IPS DF 6.9 (cell line): ENCODE data around the gene BNC2.

Experiments
- DNase-seq: peaks from one replicate; pipeline ENCODE4 v3.0.0-alpha.2; 2013; ENCODE audit warnings: low read depth, low spot score
- H3K27ac ChIP-seq: one replicate; pipeline ENCODE4 v1.5.1; 2013; ENCODE audit warnings: low read length, control low read depth
- H3K27me3 ChIP-seq: 2 replicates; pipeline ENCODE4 v1.6.1; 2013; ENCODE audit warnings: mild to moderate bottlenecking, low read length; ENCODE audit not compliant: control insufficient read depth, insufficient read depth
- H3K36me3 ChIP-seq: 2 replicates; pipeline ENCODE4 v1.6.1; 2013; ENCODE audit warnings: low read length; ENCODE audit not compliant: control insufficient read depth, insufficient read depth
- H3K4me1 ChIP-seq: 2 replicates; pipeline ENCODE4 v1.6.1; 2013; ENCODE audit warnings: low read length; ENCODE audit not compliant: control insufficient read depth, insufficient read depth
- H3K4me3 ChIP-seq: 2 replicates; pipeline ENCODE4 v1.5.1; 2013; ENCODE audit warnings: mild to moderate bottlenecking, low read length
- H3K9me3 ChIP-seq: 2 replicates; pipeline ENCODE4 v1.6.1; 2013; ENCODE audit warnings: low read length, inconsistent platforms; ENCODE audit not compliant: control insufficient read depth, insufficient read depth
- WGBS: extraction: QIAGEN DNeasy Blood & Tissue Kit; methylation state at CpG from one replicate; pipeline ENCODE4 v1.1.7; 2013; ENCODE audit warnings: mixed read lengths, missing lambda C conversion rate; ENCODE audit not compliant: insufficient read length, insufficient coverage; 5-methylcytosine and 5-hydroxymethylcytosine counted together

Gene BNC2

DNA sequence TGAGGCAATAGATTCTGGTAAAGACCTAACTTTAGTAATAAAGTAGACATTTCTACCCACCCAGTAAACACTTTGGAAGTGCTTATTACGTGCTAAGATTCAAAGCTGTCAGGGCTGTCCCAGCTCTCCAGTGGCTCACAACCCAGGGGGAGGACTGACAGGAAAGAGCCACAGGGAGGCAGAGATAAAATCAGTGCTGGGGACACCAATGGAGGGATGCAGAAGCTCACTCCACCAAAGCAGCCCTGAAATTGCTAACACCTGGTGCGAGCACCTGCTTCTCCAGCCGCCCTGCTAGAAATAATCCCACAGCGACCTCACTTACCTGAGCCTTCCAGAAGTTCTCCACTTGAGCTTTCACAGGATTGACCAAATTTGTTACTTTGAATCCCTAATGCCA lies 501.0 kb downstream of the BNC2 start:
- no peaks in the 10 kb centered on the region for H3K36me3 ChIP-seq
- no peak overlapping the region for H3K4me3 ChIP-seq
- no peaks in the 10 kb centered on the region for H3K9me3 ChIP-seq
- H3K27ac ChIP-seq = no peak overlapping the region
- H3K4me1 ChIP-seq = no peaks in the 10 kb centered on the region
- DNase-seq = no peak
- no peaks in the 10 kb centered on the region for H3K27me3 ChIP-seq
- WGBS = no CpG with 5 or more reads among the region's 4 CpGs

DNA sequence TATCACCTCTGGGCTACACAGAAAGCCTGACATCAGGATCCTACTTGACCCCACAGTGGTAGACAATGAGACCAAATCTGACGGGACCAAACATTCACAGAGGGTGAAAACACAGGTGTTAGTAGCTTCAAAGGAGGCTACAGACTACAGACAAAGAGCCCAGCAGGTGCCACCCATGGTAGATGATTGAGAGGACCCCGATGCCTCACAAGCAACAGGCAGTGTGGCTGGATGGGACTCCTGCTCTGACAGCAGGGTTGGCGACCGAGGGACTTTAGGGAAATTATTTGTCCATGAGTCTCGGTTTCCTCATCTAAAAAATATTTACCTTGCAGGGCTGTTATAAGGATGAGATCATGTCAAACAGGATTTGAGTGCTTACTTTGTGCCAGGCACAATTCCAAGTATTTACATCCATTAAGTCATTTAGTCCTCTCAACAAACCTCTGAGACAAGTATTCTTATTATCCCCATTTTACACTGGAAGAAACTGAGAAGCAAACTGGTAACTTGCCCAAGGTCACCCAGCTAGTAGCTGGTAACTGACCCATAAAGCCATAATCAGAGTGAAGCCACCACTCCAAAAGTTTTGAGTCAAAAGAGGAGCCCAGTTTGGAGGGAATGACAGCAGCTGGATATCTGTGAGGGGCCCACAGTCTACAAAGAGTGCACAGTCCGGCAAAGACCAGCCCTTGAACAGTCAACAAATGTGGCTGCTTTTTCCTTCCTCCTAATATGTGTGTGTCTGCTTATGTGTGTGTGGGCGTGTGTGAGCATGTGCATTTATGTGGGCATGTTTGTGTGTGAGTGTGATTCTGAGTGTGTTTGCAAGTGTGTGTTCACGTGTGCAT lies 502.0 kb downstream of the BNC2 start:
- WGBS = no CpG with 5 or more reads among the region's 8 CpGs
- Histone ChIP-seq H3K4me1 (no peaks in the 10 kb centered on the region), H3K4me3 (no peak overlapping the region), H3K27ac (no peak overlapping the region), H3K27me3 (no peaks in the 10 kb centered on the region), H3K9me3 (no peaks in the 10 kb centered on the region), H3K36me3 (no peaks in the 10 kb centered on the region)
- no peak for DNase-seq

DNA sequence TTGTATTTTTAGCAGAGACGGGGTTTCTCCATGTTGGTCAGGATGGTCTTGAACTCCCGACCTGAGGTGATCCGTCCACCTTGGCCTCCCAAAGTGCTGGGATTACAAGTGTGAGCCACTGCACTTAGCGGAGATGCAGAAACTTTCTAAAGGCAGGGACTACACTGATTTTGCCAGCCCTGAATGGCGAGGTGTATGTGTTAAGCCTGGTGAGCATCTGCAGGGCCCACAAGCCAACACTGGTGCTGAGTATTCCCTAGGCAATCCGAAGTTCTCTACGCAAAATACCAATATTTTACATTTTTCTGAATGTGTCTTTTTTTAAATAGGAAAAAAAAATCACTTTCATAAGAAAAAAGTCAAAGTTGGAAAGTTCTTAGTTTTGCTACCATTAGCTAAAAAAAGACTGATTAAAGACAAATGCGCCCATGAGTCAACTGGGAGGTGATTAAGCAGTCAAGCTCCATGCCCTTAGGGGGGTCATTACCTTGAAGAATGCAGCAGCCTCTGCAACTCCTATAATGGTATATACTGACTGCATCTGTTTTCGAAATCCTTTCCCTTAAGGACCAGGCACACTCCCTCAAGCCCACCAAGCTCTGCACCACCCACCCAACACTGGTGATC lies 502.8 kb downstream of the BNC2 start:
- Histone ChIP-seq H3K27ac (no peak overlapping the region), H3K4me3 (no peak overlapping the region), H3K4me1 (no peaks in the 10 kb centered on the region), H3K36me3 (no peaks in the 10 kb centered on the region), H3K27me3 (no peaks in the 10 kb centered on the region), H3K9me3 (no peaks in the 10 kb centered on the region)
- no peak for DNase-seq
- no CpG with 5 or more reads among the region's 9 CpGs for WGBS

DNA sequence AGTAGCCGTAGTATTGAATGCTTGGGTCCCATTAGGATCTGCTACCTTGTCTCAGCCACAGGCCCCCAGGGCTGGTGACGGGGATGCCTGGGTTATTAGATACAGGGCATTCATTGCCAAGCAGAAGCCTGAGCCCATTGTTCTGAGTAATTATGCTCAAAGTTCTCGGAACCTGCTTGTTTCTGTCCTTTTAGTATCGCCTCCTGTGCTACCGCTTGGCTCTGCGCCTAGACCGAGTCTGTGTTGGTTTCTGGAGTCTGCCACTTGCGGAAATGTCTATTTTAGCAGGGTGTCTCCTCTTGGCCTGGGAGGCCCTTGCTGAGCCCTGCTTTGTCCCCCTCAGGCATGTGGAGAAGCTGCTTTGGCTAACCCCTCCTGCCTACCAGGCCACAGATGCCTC lies 506.1 kb downstream of the BNC2 start:
- Histone ChIP-seq H3K4me3 (no peak overlapping the region), H3K9me3 (no peaks in the 10 kb centered on the region), H3K36me3 (no peaks in the 10 kb centered on the region), H3K27me3 (no peaks in the 10 kb centered on the region), H3K4me1 (no peaks in the 10 kb centered on the region), H3K27ac (no peak overlapping the region)
- no CpG with 5 or more reads among the region's 8 CpGs for WGBS
- DNase-seq = no peak

DNA sequence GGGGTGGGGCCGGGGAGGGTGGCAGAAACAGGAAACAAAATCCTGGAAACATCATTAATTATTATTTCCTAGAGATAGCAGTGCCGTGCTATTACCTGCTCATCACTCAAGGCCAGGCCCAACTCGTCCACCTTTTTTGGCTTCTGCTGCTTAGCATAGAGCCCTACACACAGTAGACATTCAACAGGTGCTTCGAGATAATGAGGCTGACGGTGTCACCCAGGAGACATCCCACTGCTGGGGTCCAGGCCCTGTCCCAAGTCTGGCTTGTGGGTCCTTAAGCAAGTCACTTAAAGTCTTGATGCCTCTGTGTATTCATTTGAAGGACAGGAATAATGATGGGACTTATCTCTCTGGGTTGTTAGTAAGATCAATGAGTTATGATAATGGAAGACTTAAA lies 506.6 kb downstream of the BNC2 start:
- Histone ChIP-seq H3K36me3 (no peaks in the 10 kb centered on the region), H3K9me3 (no peaks in the 10 kb centered on the region), H3K4me3 (no peak overlapping the region), H3K27ac (no peak overlapping the region), H3K4me1 (no peaks in the 10 kb centered on the region), H3K27me3 (no peaks in the 10 kb centered on the region)
- DNase-seq = no peak
- WGBS = no CpG with 5 or more reads among the region's 5 CpGs

DNA sequence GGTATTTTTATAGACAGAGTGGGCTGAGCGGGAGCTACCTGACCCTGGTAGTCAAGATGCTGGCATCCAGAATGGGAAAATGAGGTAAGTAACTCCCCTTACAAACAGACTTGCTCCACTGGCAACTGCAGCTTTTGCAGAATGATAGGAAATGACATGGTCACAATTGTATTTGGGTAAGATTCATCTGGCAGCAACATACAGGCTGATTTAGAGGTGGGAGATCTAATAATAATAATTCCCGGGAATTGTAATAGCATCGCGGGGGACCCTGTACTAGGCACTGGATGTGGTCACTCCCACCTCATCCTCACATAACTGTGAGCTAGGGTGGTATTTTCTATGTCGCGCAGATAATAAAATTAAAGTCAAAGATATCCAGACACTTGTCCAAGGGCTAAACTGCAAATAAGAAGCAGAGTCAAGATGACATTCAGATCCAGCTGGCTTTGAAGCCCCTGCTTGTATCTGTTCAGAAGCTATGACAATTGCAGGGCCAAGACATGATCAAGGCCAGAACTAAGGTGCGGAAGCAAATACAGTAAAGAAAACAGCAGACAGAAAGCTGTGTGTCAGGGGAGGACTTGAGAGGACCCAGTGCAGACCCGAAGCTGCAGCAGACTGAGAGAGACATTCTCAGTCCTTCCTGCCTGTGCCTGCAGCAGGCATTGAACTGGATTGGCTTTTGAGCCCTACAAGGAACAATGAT lies 507.2 kb downstream of the BNC2 start:
- Histone ChIP-seq H3K4me1 (no peaks in the 10 kb centered on the region), H3K27me3 (no peaks in the 10 kb centered on the region), H3K9me3 (no peaks in the 10 kb centered on the region), H3K36me3 (no peaks in the 10 kb centered on the region), H3K27ac (no peak overlapping the region), H3K4me3 (no peak overlapping the region)
- no CpG with 5 or more reads among the region's 8 CpGs for WGBS
- DNase-seq = no peak

DNA sequence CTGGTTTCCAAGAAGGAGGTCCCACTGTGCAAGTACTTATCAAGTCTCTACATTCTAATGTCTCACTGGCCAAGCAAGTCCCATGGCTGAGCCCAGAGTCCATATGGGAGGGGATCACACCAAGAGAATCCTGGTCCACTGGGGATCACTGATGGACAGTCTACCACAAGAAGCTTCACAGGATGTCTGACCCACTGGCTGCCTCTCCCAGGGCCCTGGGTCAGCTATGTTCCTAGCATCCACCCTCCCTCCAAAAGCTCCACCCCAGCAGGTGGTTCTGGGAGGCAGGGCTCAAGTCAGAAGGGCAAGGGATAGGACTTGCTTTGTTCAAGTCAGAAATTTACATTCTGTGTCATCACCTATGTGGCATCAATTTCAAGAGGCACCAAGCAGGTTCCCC lies 508.5 kb downstream of the BNC2 start:
- no peaks in the 10 kb centered on the region for H3K27me3 ChIP-seq
- H3K4me1 ChIP-seq = no peaks in the 10 kb centered on the region
- no peak for DNase-seq
- H3K4me3 ChIP-seq = no peak overlapping the region
- no peaks in the 10 kb centered on the region for H3K9me3 ChIP-seq
- no peaks in the 10 kb centered on the region for H3K36me3 ChIP-seq
- no peak overlapping the region for H3K27ac ChIP-seq

DNA sequence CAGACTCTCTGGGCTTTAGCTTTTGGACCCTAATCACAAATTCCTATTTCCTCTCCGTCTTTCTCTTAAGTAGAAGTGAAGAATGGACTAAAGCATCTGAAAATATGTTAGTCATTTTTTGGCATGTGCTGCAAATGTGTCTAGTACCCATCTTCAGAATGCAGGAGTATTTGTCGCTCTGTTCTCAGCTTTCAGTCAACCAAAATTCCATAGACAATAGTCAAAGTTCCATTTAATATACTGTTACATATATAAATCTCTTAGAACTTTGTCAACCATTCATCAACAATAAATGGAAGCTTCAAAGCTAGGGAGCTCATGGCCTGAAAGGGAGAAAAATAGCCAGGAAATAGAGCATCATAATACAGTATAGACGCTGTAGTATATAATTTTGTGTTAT lies 509.4 kb downstream of the BNC2 start:
- no peaks in the 10 kb centered on the region for H3K36me3 ChIP-seq
- no peaks in the 10 kb centered on the region for H3K4me1 ChIP-seq

DNA sequence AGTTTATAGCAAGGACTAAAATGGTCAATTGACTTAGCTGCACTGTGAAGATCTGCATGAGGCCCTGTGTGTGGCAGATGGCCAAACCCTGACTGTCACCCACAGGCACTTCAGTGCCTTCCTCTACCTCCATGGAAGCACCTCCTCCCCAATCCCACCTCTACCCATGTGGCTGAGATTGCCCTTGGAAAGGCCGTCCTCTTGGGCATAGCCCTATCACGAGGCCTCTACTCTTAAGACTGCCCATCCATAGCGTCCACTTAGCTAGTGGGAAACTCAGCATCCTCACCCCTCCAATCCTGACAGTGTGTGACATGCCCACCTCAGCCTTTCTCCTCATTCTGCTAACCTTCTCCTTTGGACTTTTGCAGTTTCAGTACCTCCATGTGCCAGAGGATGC lies 510.2 kb downstream of the BNC2 start:
- Histone ChIP-seq H3K4me3 (no peak overlapping the region), H3K27ac (no peak overlapping the region), H3K36me3 (no peaks in the 10 kb centered on the region), H3K9me3 (no peaks in the 10 kb centered on the region), H3K4me1 (no peaks in the 10 kb centered on the region), H3K27me3 (no peaks in the 10 kb centered on the region)
- no peak for DNase-seq
- WGBS = no CpG with 5 or more reads among the region's 3 CpGs

More for the DNA sequence above, 509.4 kb downstream of the BNC2 start:
- no CpG with 5 or more reads among the region's 3 CpGs for WGBS
- Histone ChIP-seq H3K4me3 (no peak overlapping the region), H3K9me3 (no peaks in the 10 kb centered on the region), H3K27me3 (no peaks in the 10 kb centered on the region), H3K27ac (no peak overlapping the region)
- no peak for DNase-seq
